Right lobe of liver (tissue), 6 donors: ENCODE measurements around the gene LRPAP1. TPM values are rescaled to one million over a fixed set of nuclear protein-coding genes. Genes with fewer than 3 reads are reported as not detected.

Experiments
- ATAC-seq, 4 donors: fragments of 200-7000 bp; cut with Tn5 transposase; one replicate each; pipeline ENCODE4 v1.9.1; 2020; ENCODE audit warnings: mild to moderate bottlenecking in 4 of 4, moderate library complexity in 4 of 4
- DNase-seq, 3 donors: peaks; one replicate each; pipeline ENCODE4 v3.0.0-alpha.2; 2020
- H3K27ac ChIP-seq, 3 donors: fragments of 200-600 bp; one replicate each; pipeline ENCODE4 v1.8.0; 2022
- H3K27me3 ChIP-seq, 2 donors: fragments of 200-600 bp; one replicate each; pipeline ENCODE4 v1.8.0; 2022
- H3K36me3 ChIP-seq, 4 donors: fragments of 200-600 bp; sonication (generic) in 1 of 4; one replicate each; pipeline versions ENCODE4 v1.5.1 to v1.8.0; 2017 to 2022; ENCODE audit warnings: control low read depth in 1 of 4
- H3K4me1 ChIP-seq, 4 donors: fragments of 200-600 bp; sonication (generic) in 1 of 4; one replicate each; pipeline versions ENCODE4 v1.5.1 to v1.8.0; 2017 to 2022; ENCODE audit warnings: control low read depth in 1 of 4
- H3K4me3 ChIP-seq, 3 donors: fragments of 200-600 bp; one replicate each; pipeline ENCODE4 v1.8.0; 2022
- H3K9me3 ChIP-seq, 4 donors: fragments of 200-600 bp; sonication (generic) in 1 of 4; one replicate each; pipeline versions ENCODE4 v1.5.1 to v1.8.0; 2017 to 2022; ENCODE audit warnings: control low read depth in 1 of 4
- POLR2A ChIP-seq: fragments of 450-650 bp; IDR thresholded peaks from one replicate; pipeline ENCODE4 v1.6.1; 2017; ENCODE audit warnings: antibody characterized with exemption, mild to moderate bottlenecking
- WGBS: methylation state at CpG from one replicate; pipeline ENCODE4 v1.1.6; 2018; ENCODE audit warnings: low coverage, low lambda C conversion rate; ENCODE audit not compliant: insufficient coverage; ENCODE audit errors: missing lambda C conversion rate; 5-methylcytosine and 5-hydroxymethylcytosine counted together
- intact Hi-C, 2 donors: fragments of 100-400 bp; cut with DNase I; formaldehyde crosslinking; loops; one replicate each; pipeline versions ENCODE4 v1.11.2 to v1.14.1; 2022
- total RNA-seq, 6 experiments: library from RNA; depleted of rRNA in 2 of 6; stranded (reverse); fragments of >200 nt in 2 of 6; fragmentation: NEBNext Ultra II Directional in 3 of 6; extraction: Animal tissue kit (Norgen Biotek cat#: 25700) in 3 of 6; gene quantifications; one replicate each; pipeline versions ENCODE4 v1.1.0 to v1.2.4, GENCODE V29; 2016 to 2023
- TF ChIP-seq, protein P1 (sequence below), 4 donors: fragments of 200-600 bp in 3 of 4; fragments of 450-650 bp in 1 of 4; IDR thresholded peaks; one replicate each; pipeline versions ENCODE4 v1.5.1 to v1.8.0; 2016 to 2022; ENCODE audit warnings: antibody characterized with exemption in 4 of 4, mild to moderate bottlenecking in 2 of 4
- donor health status: DM: no; HTN: yes; CAD: no.
- donor health status: DM: no; HTN: no; CAD: no.
- donor health status: DM: no; HTN: no; CAD: no.
- donor health status: DM: no; HTN: yes; CAD: no.
- donor health status: DM: no; HTN: yes; CAD: no.

Gene LRPAP1
- total RNA-seq, 6 experiments from 2014 or later = 63.4 to 108 (median 85.3) TPM

GRCh38 chr4:3517731-3518510 is 14.3 kb downstream of the LRPAP1 start:
- ATAC-seq (no peak), DNase-seq (peak in 2 of 3 donors; percentile 14 to 46)
- Histone ChIP-seq H3K36me3 (peaks cover 0 to 79% (median 17%) of the 10 kb centered on the region in 4 donors), H3K9me3 (no peaks in the 10 kb centered on the region), H3K27ac (no peak overlapping the region), H3K27me3 (no peaks in the 10 kb centered on the region), H3K4me3 (no peak overlapping the region), H3K4me1 (no peaks in the 10 kb centered on the region)
- intact Hi-C loops = no loop called here
- TF ChIP-seq POLR2A = no peak
- TF ChIP-seq, protein P1, sequence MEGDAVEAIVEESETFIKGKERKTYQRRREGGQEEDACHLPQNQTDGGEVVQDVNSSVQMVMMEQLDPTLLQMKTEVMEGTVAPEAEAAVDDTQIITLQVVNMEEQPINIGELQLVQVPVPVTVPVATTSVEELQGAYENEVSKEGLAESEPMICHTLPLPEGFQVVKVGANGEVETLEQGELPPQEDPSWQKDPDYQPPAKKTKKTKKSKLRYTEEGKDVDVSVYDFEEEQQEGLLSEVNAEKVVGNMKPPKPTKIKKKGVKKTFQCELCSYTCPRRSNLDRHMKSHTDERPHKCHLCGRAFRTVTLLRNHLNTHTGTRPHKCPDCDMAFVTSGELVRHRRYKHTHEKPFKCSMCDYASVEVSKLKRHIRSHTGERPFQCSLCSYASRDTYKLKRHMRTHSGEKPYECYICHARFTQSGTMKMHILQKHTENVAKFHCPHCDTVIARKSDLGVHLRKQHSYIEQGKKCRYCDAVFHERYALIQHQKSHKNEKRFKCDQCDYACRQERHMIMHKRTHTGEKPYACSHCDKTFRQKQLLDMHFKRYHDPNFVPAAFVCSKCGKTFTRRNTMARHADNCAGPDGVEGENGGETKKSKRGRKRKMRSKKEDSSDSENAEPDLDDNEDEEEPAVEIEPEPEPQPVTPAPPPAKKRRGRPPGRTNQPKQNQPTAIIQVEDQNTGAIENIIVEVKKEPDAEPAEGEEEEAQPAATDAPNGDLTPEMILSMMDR (IDR thresholded peaks at IDR 0.05) = no peak
- WGBS = no CpG with 5 or more reads among the region's 49 CpGs

DNA sequence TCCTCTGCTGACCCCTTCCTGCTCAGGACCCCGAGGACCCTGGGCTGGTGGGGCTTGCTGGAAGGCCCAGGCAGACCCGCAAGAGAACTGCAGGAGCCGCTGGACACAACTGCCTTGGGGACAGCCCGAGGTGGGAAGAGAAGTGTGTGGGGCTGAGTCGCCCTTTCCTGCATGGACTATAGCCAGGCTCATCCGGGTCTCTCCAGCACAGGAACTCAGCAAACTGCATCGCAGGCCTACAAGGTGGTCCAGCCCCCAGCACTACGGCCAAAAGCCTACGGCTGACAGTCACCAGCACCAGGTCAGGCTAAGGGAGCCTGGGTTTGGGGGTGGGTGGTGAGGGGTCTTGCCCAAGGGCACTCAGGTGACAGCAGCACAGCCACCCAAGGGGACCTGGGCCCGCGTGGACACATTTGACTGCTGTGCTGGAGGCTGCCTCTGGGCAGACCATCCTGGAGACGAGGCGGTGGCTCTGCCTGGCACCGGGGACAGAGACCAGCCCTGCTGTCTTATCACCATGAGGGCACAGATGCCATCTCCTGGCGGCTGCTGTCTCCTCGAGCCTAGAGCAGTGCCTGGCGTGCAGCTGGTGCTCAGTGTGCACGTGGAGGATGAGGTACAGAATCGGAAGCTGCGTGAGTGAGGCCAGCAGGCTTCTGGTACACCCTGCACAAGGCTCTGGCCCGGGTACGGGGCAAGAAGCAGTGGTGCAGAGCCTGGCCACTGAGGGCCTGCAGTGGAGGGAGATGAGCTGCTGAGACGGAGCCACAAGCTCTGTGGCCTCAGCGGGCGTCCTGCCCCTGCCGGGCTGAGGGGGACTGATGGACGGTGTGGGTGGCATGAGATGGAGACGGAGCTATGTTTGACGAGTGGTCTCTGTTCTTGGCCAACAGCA is 15.1 kb downstream of the LRPAP1 start:
- TF ChIP-seq POLR2A = no peak
- TF ChIP-seq, protein P1 (IDR thresholded peaks at IDR 0.05) = no peak
- WGBS = 84% methylated on average over 7 of the region's 29 CpGs
- DNase-seq = peak in 2 of 3 donors; percentile 21 to 36
- Histone ChIP-seq H3K4me1 (no peaks in the 10 kb centered on the region), H3K9me3 (no peaks in the 10 kb centered on the region), H3K36me3 (peaks cover 0 to 81% (median 16%) of the 10 kb centered on the region in 4 donors), H3K27ac (no peak overlapping the region), H3K4me3 (no peak overlapping the region), H3K27me3 (no peaks in the 10 kb centered on the region)
- intact Hi-C loops = no loop called here
- no peak for ATAC-seq

- no peak for ATAC-seq
- Histone ChIP-seq H3K27me3 (no peaks in the 10 kb centered on the region), H3K9me3 (no peaks in the 10 kb centered on the region), H3K4me3 (no peak overlapping the region), H3K4me1 (no peaks in the 10 kb centered on the region), H3K27ac (no peak overlapping the region), H3K36me3 (peaks cover 0 to 74% (median 16%) of the 10 kb centered on the region in 4 donors)
- intact Hi-C loops = no loop called here
- DNase-seq = peak in 2 of 3 donors; percentile 21 to 51
- TF ChIP-seq POLR2A = no peak
- TF ChIP-seq, protein P1 (IDR thresholded peaks at IDR 0.05) = no peak
- 71% methylated on average over 7 of the region's 32 CpGs for WGBS
Observed at GRCh38 chr4:3516061-3516835, 16.0 kb downstream of the LRPAP1 start.

DNA sequence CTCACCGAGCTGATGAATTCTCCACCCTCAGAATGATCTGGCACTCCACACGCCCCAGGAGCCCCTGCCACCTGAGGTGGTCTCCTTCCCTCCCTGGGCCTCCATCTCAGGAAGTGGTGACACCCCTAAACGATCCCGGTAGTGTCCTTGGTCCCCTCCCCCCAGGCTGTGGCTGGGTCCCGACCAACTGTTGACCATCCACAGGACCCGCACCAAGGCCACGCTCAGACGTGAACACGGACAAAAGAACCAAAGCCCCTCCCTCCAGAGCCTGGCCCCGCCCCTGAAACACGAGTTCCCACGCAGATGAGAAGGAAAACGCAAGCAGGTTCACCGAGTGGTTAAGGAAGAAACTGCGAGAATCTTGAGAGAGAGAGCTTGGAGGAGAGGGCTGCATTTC is 16.6 kb downstream of the LRPAP1 start:
- ATAC-seq (no peak), DNase-seq (peak in 1 of 3 donors; percentile 40)
- peaks cover 0 to 70% (median 16%) of the 10 kb centered on the region in 4 donors for H3K36me3 ChIP-seq
- intact Hi-C loops = no loop called here
- WGBS = 82% methylated on average over 13 of the region's 15 CpGs
- no peak overlapping the region for H3K4me3 ChIP-seq
- no peak for TF ChIP-seq POLR2A
- no peak overlapping the region for H3K27ac ChIP-seq
- H3K27me3 ChIP-seq = no peaks in the 10 kb centered on the region
- no peaks in the 10 kb centered on the region for H3K4me1 ChIP-seq
- H3K9me3 ChIP-seq = no peaks in the 10 kb centered on the region
